ENCODE results near the gene ADGRL4. TPM values are rescaled to one million over a fixed set of nuclear protein-coding genes. Genes with fewer than 3 reads are reported as not detected.

Gene ADGRL4
- total RNA-seq, 4 donors from 2014 or later, result 3.2 to 21.8 (median 14.1) TPM

DNA sequence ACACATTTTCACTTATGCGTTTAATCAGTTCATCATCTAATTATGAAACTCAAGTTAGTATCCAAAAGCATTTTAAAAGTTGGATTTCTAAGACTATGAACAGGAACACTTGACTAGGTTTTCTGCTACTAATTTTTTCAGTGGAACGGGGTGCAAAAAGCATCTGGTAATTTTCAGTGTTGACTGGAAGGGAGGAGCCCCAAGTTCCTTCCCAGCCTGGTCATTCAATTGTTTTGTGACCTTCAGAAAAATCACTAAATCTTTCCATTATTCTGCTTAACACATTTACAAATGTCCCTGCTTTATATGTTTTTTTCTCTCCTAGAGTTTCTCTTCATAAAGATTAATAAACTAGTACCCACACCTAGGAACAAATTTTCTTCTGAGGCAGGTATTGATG lies 6.0 kb upstream of the ADGRL4 start:
- H3K4me3 ChIP-seq, result no peak overlapping the region
- no peaks in the 10 kb centered on the region for H3K27me3 ChIP-seq
- TF ChIP-seq, protein P1, sequence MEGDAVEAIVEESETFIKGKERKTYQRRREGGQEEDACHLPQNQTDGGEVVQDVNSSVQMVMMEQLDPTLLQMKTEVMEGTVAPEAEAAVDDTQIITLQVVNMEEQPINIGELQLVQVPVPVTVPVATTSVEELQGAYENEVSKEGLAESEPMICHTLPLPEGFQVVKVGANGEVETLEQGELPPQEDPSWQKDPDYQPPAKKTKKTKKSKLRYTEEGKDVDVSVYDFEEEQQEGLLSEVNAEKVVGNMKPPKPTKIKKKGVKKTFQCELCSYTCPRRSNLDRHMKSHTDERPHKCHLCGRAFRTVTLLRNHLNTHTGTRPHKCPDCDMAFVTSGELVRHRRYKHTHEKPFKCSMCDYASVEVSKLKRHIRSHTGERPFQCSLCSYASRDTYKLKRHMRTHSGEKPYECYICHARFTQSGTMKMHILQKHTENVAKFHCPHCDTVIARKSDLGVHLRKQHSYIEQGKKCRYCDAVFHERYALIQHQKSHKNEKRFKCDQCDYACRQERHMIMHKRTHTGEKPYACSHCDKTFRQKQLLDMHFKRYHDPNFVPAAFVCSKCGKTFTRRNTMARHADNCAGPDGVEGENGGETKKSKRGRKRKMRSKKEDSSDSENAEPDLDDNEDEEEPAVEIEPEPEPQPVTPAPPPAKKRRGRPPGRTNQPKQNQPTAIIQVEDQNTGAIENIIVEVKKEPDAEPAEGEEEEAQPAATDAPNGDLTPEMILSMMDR (IDR thresholded peaks at IDR 0.05), result no peak
- no peak for TF ChIP-seq POLR2A (IDR thresholded peaks at IDR 0.05)
- no peaks in the 10 kb centered on the region for H3K9me3 ChIP-seq
- no peak for DNase-seq
- H3K36me3 ChIP-seq, result no peaks in the 10 kb centered on the region
- intact Hi-C loops (cut with DNase I), result no loop called here
- WGBS, 2 donors, result 63 to 72% methylated on average over 2 of the region's 2 CpGs
- no peaks in the 10 kb centered on the region for H3K4me1 ChIP-seq
- no peak overlapping the region for H3K27ac ChIP-seq

DNA sequence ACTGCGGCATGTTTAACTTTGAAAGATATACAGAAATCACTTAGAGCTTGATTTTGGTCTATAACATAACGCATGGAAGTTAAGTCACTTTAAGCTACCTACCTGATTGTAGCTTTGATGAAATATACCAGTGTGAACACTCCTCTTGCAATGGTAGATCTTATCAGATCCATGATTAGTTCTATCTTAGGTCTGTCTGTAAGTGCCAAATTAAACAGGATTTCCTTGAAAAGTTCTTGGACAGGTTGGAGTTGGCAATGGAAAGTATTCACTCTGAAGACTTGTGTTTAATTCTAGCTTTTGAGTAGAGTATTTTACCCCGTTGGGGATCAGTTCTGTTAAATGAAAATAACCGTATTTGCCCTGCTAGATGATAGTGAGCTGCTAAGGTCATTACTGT lies 4.1 kb upstream of the ADGRL4 start:
- intact Hi-C loops (cut with DNase I), result no loop called here
- no peaks in the 10 kb centered on the region for H3K9me3 ChIP-seq
- no peak for DNase-seq

DNA sequence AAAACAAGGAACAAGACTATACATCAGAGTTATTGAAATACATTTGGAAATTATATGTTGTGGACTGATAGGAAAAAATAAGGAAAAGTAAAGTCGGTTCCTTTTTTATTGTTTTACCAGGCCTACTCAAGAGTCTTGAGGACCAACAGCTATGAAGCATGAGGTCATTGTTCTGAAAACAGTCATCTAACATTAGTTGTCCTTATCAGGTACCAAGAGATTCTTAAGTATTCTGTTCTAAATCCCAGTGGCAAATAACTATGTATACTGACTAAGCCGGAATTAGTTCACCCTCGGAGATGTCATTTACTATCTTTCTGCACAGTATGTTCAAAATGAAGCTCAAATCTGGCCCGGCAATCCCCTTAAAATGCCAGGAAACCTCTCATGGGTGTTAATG lies 585 bp downstream of the ADGRL4 start:
- no peaks in the 10 kb centered on the region for H3K36me3 ChIP-seq
- intact Hi-C loops (cut with DNase I), result no loop called here
- H3K4me1 ChIP-seq, result no peaks in the 10 kb centered on the region
- TF ChIP-seq, protein P1 (IDR thresholded peaks at IDR 0.05), result no peak
- no peak for TF ChIP-seq POLR2A (IDR thresholded peaks at IDR 0.05)
- 60 to 63% methylated on average over 4 of the region's 4 CpGs for WGBS, 2 donors
- peaks cover 0 to 7% (median 0%) of the 10 kb centered on the region in 4 donors for H3K27me3 ChIP-seq
- H3K9me3 ChIP-seq, result no peaks in the 10 kb centered on the region
- H3K27ac ChIP-seq, result peak overlapping the region; percentile 12 to 75 (median 60)
- DNase-seq, result no peak
- H3K4me3 ChIP-seq, result peak overlapping the region in 3 of 4 donors; percentile 23 to 51 (median 32)

More for the DNA sequence above, 4.1 kb upstream of the ADGRL4 start:
- no peaks in the 10 kb centered on the region for H3K36me3 ChIP-seq
- no peak overlapping the region for H3K27ac ChIP-seq
- no peak overlapping the region for H3K4me3 ChIP-seq
- peaks cover 0 to 7% (median 0%) of the 10 kb centered on the region in 4 donors for H3K27me3 ChIP-seq
- no peak for TF ChIP-seq POLR2A (IDR thresholded peaks at IDR 0.05)
- TF ChIP-seq, protein P1 (IDR thresholded peaks at IDR 0.05), result no peak
- H3K4me1 ChIP-seq, result no peaks in the 10 kb centered on the region
- 73 to 79% methylated on average over 4 of the region's 4 CpGs for WGBS, 2 donors

DNA sequence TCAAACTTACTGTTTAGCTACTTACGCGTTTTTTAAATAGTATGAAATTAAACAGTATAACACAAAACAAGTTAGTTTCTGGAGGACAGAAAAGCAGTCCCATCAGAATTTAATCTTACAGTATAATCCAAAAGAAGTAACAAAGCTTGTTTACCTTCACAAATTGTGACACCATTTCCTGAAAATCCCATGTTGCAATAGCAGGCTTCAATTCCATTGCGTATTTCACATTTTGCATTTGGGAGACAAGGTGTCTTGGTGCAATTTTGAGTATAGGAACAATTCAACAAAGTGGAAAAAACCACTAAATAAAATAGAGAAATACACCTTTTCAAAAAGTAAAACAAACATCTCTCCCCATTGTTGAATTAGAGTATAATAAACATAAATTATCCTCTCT lies 1.6 kb downstream of the ADGRL4 start:
- Histone ChIP-seq H3K4me1 (no peaks in the 10 kb centered on the region), H3K27me3 (peaks cover 0 to 7% (median 0%) of the 10 kb centered on the region in 4 donors), H3K27ac (peak overlapping the region in 3 of 4 donors; percentile 19 to 64 (median 45)), H3K9me3 (no peaks in the 10 kb centered on the region), H3K4me3 (peak overlapping the region in 3 of 4 donors; percentile 2 to 51 (median 32)), H3K36me3 (no peaks in the 10 kb centered on the region)
- DNase-seq, result no peak
- 79 to 90% methylated on average over 3 of the region's 3 CpGs for WGBS, 2 donors
- no peak for TF ChIP-seq POLR2A (IDR thresholded peaks at IDR 0.05)
- TF ChIP-seq, protein P1 (IDR thresholded peaks at IDR 0.05), result no peak
- intact Hi-C loops (cut with DNase I), result no loop called here

DNA sequence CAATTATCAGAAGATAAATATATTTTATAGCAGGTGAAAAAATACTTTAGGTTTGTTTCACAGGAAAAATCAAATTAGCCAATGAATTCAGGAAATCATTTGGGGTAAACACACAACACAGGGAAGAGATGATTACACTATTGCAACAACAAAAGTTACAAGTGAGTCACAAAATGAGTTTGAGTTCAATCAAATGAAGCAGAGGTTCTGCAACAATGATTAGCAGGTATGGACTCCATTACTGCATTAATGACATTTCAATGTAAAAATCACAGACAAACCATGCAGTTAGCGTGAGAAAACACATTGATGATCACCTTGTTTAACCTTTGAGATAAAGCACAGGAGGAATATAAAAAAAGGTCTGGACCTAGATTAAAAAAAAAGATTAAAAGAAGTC lies 9.7 kb downstream of the ADGRL4 start:
- WGBS, 2 donors, result 56 to 59% methylated on average over 1 of the region's 1 CpG
- DNase-seq, result no peak
- H3K9me3 ChIP-seq, result no peaks in the 10 kb centered on the region
- H3K4me1 ChIP-seq, result no peaks in the 10 kb centered on the region
- no peak overlapping the region for H3K27ac ChIP-seq
- TF ChIP-seq POLR2A (IDR thresholded peaks at IDR 0.05), result no peak
- TF ChIP-seq, protein P1 (IDR thresholded peaks at IDR 0.05), result no peak
- no peaks in the 10 kb centered on the region for H3K27me3 ChIP-seq
- no peaks in the 10 kb centered on the region for H3K36me3 ChIP-seq
- H3K4me3 ChIP-seq, result no peak overlapping the region
- intact Hi-C loops (cut with DNase I), result no loop called here

All from esophagus squamous epithelium (tissue), 5 donors.